Measurements from ENCODE around the gene IL6ST.

GRCh38 chr5:55965525-55965924, 29.2 kb downstream of the IL6ST start:
- TF ChIP-seq CTCF (IDR thresholded peaks at IDR 0.05 in 8 of 11, conservative IDR thresholded peaks at IDR 0.05 in 3 of 11) (no peak), POLR2AphosphoS5 (IDR thresholded peaks at IDR 0.05) (no peak)
